ENCODE results near the gene CPLX4. TPM values are rescaled to one million over a fixed set of nuclear protein-coding genes. Genes with fewer than 3 reads are reported as not detected.

The CPLX4 gene
- total and polyA plus RNA-seq, 11 donors: not detected

DNA sequence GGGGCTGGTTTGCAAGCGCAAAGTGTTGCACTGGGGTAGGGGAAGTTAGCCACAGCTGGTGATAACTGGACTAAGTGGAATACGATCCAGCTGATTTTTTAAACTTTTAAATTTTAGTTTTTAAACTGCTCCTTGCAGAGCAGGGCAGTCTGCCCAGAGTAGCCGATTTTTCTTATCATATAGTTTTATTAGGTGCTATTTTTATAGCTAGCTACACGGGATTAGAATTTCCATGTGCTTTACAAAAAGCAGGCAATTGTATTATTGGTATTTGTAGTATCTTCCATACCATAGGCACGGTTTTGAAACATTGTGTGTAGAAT lies 9.6 kb downstream of the CPLX4 start:
- peaks cover 0 to 10% (median 4%) of the 10 kb centered on the region in 12 donors for H3K4me1 ChIP-seq
- WGBS, 4 donors: 8 to 14% (median 12%) methylated on average over 5 of the region's 5 CpGs
- TF ChIP-seq POLR2A (IDR thresholded peaks at IDR 0.05): no peak
- TF ChIP-seq, protein P1, sequence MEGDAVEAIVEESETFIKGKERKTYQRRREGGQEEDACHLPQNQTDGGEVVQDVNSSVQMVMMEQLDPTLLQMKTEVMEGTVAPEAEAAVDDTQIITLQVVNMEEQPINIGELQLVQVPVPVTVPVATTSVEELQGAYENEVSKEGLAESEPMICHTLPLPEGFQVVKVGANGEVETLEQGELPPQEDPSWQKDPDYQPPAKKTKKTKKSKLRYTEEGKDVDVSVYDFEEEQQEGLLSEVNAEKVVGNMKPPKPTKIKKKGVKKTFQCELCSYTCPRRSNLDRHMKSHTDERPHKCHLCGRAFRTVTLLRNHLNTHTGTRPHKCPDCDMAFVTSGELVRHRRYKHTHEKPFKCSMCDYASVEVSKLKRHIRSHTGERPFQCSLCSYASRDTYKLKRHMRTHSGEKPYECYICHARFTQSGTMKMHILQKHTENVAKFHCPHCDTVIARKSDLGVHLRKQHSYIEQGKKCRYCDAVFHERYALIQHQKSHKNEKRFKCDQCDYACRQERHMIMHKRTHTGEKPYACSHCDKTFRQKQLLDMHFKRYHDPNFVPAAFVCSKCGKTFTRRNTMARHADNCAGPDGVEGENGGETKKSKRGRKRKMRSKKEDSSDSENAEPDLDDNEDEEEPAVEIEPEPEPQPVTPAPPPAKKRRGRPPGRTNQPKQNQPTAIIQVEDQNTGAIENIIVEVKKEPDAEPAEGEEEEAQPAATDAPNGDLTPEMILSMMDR (IDR thresholded peaks at IDR 0.05): no peak
- H3K27ac ChIP-seq: no peak overlapping the region
- DNase-seq (no peak), ATAC-seq (no peak)
- peak overlapping the region in 8 of 12 donors; percentile 25 to 49 (median 34) for H3K4me3 ChIP-seq
- no peaks in the 10 kb centered on the region for H3K9me3 ChIP-seq
- intact Hi-C loops (cut with DNase I): loop anchor here (1.0 to 10.0 kb wide), 7 partner anchors 60 to 516 kb away; no protein-coding TSS in a partner anchor
- H3K36me3 ChIP-seq: no peaks in the 10 kb centered on the region
- H3K27me3 ChIP-seq: peaks cover 0 to 37% (median 11%) of the 10 kb centered on the region in 9 donors

DNA sequence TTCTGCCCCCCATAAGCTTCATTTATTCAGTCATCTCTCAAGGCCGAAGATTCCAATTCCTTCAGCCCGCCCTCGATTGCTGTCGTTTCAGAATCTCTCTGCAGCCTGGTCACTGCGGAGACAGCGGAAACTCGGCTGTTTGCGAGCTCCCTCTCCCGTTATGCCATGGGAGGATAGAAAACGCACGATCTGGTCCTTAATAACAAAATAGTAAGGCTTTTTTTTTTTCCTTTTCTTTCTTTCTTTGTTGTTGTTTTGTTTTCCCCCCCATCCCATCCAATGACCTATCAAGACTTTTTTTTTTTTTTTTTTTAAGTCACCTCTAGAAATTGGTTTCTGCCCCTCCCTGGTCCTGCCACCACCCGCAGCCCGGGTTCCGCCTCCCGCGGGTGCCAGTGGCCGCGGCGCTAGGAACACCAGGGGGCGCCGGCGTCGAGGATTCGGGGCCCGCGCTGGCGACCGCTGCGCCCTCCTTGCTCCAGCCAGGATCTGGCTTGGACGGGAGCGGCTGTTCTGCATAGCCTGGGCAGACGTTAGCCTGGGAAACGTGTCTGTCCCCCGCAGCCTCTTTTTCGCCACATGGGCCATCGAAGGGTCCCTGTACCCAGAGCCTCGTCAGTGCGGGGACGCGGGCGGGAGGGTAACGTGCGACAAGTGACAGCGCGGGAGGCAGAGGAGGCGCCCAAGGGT lies 10.1 kb downstream of the CPLX4 start:
- Histone ChIP-seq H3K36me3 (no peaks in the 10 kb centered on the region), H3K27me3 (peaks cover 0 to 42% (median 11%) of the 10 kb centered on the region in 9 donors), H3K4me3 (peak overlapping the region in 8 of 12 donors; percentile 25 to 49 (median 34)), H3K4me1 (peaks cover 0 to 10% (median 4%) of the 10 kb centered on the region in 12 donors), H3K9me3 (no peaks in the 10 kb centered on the region), H3K27ac (no peak overlapping the region)
- ATAC-seq (peak; percentile 58 to 99 (median 96)), DNase-seq (peak; percentile 63 to 88 (median 75))
- TF ChIP-seq POLR2A (IDR thresholded peaks at IDR 0.05): no peak
- TF ChIP-seq, protein P1 (IDR thresholded peaks at IDR 0.05): peak; percentile 72 to 92 (median 79)
- WGBS, 4 donors: 2 to 3% (median 3%) methylated on average over 42 to 46 of the region's 46 CpGs
- intact Hi-C loops (cut with DNase I): loop anchor here (1.0 to 10.0 kb wide), 7 partner anchors 60 to 516 kb away; no protein-coding TSS in a partner anchor

DNA sequence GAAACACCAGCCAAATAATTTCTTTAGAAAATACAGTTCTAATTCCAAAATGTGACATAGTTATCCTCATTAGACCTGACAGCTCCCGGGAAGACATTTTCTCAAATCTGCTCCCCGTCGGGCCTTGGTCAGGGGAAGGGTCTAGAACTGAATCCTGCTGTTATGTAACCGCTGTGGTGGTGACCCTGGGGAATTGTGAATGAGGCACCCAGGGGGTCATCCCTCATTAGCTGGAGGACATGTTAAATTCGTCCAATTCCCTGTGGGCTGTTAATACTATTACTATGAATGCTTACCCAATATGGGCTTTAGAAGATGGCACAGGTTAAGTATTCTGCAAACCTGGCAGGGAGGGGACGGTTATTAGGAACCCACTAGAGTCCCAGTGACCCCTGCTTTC lies 11.8 kb downstream of the CPLX4 start:
- intact Hi-C loops (cut with DNase I): loop anchor here in 5 of 10 donors (2.0 to 10.0 kb wide), 5 partner anchors 62 to 518 kb away; no protein-coding TSS in a partner anchor
- Histone ChIP-seq H3K4me3 (no peak overlapping the region), H3K9me3 (no peaks in the 10 kb centered on the region), H3K27ac (no peak overlapping the region), H3K4me1 (peaks cover 0 to 10% (median 4%) of the 10 kb centered on the region in 12 donors), H3K36me3 (no peaks in the 10 kb centered on the region), H3K27me3 (peaks cover 0 to 44% (median 11%) of the 10 kb centered on the region in 9 donors)
- DNase-seq (no peak), ATAC-seq (no peak)
- 78 to 90% (median 81%) methylated on average over 6 of the region's 6 CpGs for WGBS, 4 donors
- TF ChIP-seq POLR2A (IDR thresholded peaks at IDR 0.05): no peak
- TF ChIP-seq, protein P1 (IDR thresholded peaks at IDR 0.05): no peak

DNA sequence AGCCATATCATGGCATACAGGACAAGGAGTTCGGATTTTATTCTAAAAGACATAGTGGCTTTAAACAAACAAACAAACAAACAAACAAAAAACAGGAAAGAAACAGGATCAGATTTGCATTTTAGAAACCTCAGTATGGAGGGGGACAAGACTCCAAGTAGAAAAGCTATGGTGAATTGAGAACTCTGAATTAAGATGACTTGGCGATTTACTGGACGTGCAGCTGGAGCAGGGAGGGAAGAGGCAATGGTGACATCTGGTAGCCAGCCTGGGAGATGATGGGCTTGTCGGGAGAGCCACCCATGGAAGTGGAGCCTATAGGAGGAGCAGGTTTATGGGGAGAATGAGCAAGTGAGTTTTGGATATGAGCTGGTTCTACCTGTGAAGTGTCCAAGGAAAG lies 13.2 kb downstream of the CPLX4 start:
- 77 to 85% (median 80%) methylated on average over 4 of the region's 4 CpGs for WGBS, 4 donors
- intact Hi-C loops (cut with DNase I): loop anchor here in 4 of 10 donors (5.0 to 10.0 kb wide), 4 partner anchors 60 to 520 kb away; no protein-coding TSS in a partner anchor
- peaks cover 0 to 10% (median 4%) of the 10 kb centered on the region in 12 donors for H3K4me1 ChIP-seq

More for the DNA sequence above, 13.2 kb downstream of the CPLX4 start:
- TF ChIP-seq POLR2A (IDR thresholded peaks at IDR 0.05): no peak
- TF ChIP-seq, protein P1 (IDR thresholded peaks at IDR 0.05): no peak
- H3K36me3 ChIP-seq: no peaks in the 10 kb centered on the region
- DNase-seq (no peak), ATAC-seq (no peak)
- no peak overlapping the region for H3K4me3 ChIP-seq
- H3K27me3 ChIP-seq: peaks cover 0 to 44% (median 11%) of the 10 kb centered on the region in 9 donors
- H3K27ac ChIP-seq: no peak overlapping the region
- no peaks in the 10 kb centered on the region for H3K9me3 ChIP-seq

All from heart left ventricle (tissue), 16 donors.